ENCODE results near the gene RBM47.

RBM47 gene

DNA sequence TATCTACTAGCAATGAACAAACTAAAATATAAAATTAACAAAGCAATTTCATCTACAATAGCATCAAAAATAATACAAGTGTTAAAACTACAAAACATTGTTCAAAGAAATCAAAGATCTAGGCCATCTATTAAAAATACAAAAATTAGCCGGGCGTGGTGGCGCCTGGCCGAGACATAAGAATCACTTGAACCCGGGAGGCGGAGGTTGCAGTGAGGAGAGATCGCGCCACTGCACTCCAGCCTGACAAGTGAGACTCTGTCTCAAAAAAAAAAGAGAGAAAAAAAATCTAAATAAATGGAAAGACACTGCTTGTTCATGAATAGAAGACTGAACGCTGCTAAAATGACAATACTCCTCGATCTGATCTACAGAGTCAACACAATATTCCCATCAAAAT is 139.2 kb downstream of the RBM47 start:
- Histone ChIP-seq H3K9ac (ENCODE audit: low read length) (no peak overlapping the region), H3K79me2 (ENCODE audit: low read length) (no peaks in the 10 kb centered on the region)

GRCh38 chr4:40489961-40490360 is 139.7 kb downstream of the RBM47 start:
- no peak overlapping the region for H2AFZ ChIP-seq (ENCODE audit: low read depth, low read length)

More for the DNA sequence above, 139.2 kb downstream of the RBM47 start:
- H3K36me3 ChIP-seq (replicated peaks; ENCODE audit: low read depth, low read length) = no peaks in the 10 kb centered on the region
- H2AFZ ChIP-seq (ENCODE audit: low read depth, low read length) = no peak overlapping the region
- H4K20me1 ChIP-seq (ENCODE audit: insufficient read depth, low read length) = no peaks in the 10 kb centered on the region
- no peak overlapping the region for H3K4me2 ChIP-seq (ENCODE audit: low read length)
- no peaks in the 10 kb centered on the region for H3K27me3 ChIP-seq (ENCODE audit: low read depth, low read length)
- no peaks in the 10 kb centered on the region for H3K9me3 ChIP-seq (ENCODE audit: insufficient read depth, low read length)
- no peaks in the 10 kb centered on the region for H3K4me1 ChIP-seq (ENCODE audit: low read length)
- no peak overlapping the region for H3K27ac ChIP-seq (ENCODE audit: low read length)
- H3K4me3 ChIP-seq (ENCODE audit: low read length) = no peak overlapping the region
- TF ChIP-seq EZH2phosphoT487 (IDR thresholded peaks at IDR 0.05; ENCODE audit: low read depth) = no peak
- TF ChIP-seq, protein P1, sequence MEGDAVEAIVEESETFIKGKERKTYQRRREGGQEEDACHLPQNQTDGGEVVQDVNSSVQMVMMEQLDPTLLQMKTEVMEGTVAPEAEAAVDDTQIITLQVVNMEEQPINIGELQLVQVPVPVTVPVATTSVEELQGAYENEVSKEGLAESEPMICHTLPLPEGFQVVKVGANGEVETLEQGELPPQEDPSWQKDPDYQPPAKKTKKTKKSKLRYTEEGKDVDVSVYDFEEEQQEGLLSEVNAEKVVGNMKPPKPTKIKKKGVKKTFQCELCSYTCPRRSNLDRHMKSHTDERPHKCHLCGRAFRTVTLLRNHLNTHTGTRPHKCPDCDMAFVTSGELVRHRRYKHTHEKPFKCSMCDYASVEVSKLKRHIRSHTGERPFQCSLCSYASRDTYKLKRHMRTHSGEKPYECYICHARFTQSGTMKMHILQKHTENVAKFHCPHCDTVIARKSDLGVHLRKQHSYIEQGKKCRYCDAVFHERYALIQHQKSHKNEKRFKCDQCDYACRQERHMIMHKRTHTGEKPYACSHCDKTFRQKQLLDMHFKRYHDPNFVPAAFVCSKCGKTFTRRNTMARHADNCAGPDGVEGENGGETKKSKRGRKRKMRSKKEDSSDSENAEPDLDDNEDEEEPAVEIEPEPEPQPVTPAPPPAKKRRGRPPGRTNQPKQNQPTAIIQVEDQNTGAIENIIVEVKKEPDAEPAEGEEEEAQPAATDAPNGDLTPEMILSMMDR (IDR thresholded peaks at IDR 0.05; ENCODE audit: low read depth, low read length) = no peak

DNA sequence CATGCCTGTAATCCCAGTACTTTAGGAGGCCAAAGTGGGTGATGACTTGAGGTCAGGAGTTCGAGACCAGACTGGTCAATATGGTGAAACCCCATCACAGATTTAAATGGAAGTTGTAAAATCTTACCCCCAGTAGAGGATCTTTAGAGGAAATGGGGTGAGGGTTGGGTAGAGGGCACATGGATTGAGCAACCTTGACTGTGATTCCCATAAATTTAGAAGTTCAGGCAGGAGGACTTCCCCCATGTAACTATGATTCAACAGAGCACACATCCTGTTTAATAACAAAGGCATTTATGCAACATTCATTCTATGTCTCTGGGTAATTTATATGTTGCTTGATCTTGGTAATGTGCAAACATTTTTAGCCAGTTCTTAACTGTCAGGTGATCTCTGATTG is 143.1 kb downstream of the RBM47 start:
- Histone ChIP-seq H2AFZ (ENCODE audit: low read depth, low read length) (no peak overlapping the region), H3K9me3 (ENCODE audit: insufficient read depth, low read length) (no peaks in the 10 kb centered on the region), H4K20me1 (ENCODE audit: insufficient read depth, low read length) (no peaks in the 10 kb centered on the region), H3K4me2 (ENCODE audit: low read length) (no peak overlapping the region), H3K27ac (ENCODE audit: low read length) (no peak overlapping the region), H3K9ac (ENCODE audit: low read length) (no peak overlapping the region), H3K27me3 (ENCODE audit: low read depth, low read length) (no peaks in the 10 kb centered on the region), H3K4me1 (ENCODE audit: low read length) (no peaks in the 10 kb centered on the region), H3K79me2 (ENCODE audit: low read length) (no peaks in the 10 kb centered on the region), H3K36me3 (replicated peaks; ENCODE audit: low read depth, low read length) (no peaks in the 10 kb centered on the region), H3K4me3 (ENCODE audit: low read length) (no peak overlapping the region)
- TF ChIP-seq, protein P1 (IDR thresholded peaks at IDR 0.05; ENCODE audit: low read depth, low read length) = no peak
- no peak for TF ChIP-seq EZH2phosphoT487 (IDR thresholded peaks at IDR 0.05; ENCODE audit: low read depth)

More at GRCh38 chr4:40489961-40490360, 139.7 kb downstream of the RBM47 start:
- H3K9me3 ChIP-seq (ENCODE audit: insufficient read depth, low read length) = no peaks in the 10 kb centered on the region
- TF ChIP-seq, protein P1 (IDR thresholded peaks at IDR 0.05; ENCODE audit: low read depth, low read length) = no peak
- no peak for TF ChIP-seq EZH2phosphoT487 (IDR thresholded peaks at IDR 0.05; ENCODE audit: low read depth)
- H3K4me2 ChIP-seq (ENCODE audit: low read length) = no peak overlapping the region
- no peaks in the 10 kb centered on the region for H3K36me3 ChIP-seq (replicated peaks; ENCODE audit: low read depth, low read length)
- no peak overlapping the region for H3K4me3 ChIP-seq (ENCODE audit: low read length)
- no peak overlapping the region for H3K9ac ChIP-seq (ENCODE audit: low read length)
- H3K79me2 ChIP-seq (ENCODE audit: low read length) = no peaks in the 10 kb centered on the region
- no peaks in the 10 kb centered on the region for H3K4me1 ChIP-seq (ENCODE audit: low read length)
- H3K27ac ChIP-seq (ENCODE audit: low read length) = no peak overlapping the region
- H4K20me1 ChIP-seq (ENCODE audit: insufficient read depth, low read length) = no peaks in the 10 kb centered on the region
- no peaks in the 10 kb centered on the region for H3K27me3 ChIP-seq (ENCODE audit: low read depth, low read length)

DNA sequence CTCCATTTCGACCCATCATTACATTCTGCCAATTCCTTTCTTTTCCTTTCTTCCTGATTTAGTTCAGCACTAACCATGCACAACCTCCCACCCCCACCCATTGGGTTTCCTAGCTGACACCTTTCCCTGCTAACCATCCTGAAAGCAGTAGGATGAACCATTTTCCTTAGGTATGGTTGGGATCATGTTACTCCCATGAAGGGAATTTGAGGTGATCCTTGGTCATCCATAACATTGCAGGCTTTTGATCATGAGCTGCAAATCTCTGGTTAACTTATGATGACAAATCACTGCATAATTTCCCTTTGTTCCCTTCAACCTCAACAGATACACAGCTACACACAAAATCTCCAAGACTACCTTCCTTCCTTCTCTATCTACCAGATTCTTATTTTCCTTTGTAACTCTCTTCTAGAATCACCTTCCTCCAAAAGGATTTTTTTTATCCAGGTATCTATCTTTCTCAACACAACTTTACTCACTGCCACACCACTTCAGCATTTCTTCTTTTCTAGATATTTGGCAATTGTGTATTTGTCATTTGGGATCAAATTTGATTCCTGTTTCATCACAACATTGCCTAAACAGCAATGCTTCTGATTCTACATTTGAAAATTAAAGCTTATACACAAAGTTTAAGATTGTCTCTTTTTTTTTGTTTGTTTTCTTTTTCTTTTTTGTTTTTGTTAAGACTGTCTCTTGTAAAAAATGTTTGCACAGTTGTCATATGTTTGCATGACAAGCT is 145.1 kb downstream of the RBM47 start:
- no peak overlapping the region for H3K4me3 ChIP-seq (ENCODE audit: low read length)
- no peak overlapping the region for H3K4me2 ChIP-seq (ENCODE audit: low read length)
- no peaks in the 10 kb centered on the region for H3K36me3 ChIP-seq (replicated peaks; ENCODE audit: low read depth, low read length)
- no peaks in the 10 kb centered on the region for H3K27me3 ChIP-seq (ENCODE audit: low read depth, low read length)
- peaks cover 4% of the 10 kb centered on the region; the same call in 1 of the 2 replicates for H3K4me1 ChIP-seq (ENCODE audit: low read length)
- H4K20me1 ChIP-seq (ENCODE audit: insufficient read depth, low read length) = no peaks in the 10 kb centered on the region
- no peak overlapping the region for H3K9ac ChIP-seq (ENCODE audit: low read length)
- TF ChIP-seq, protein P1 (IDR thresholded peaks at IDR 0.05; ENCODE audit: low read depth, low read length) = no peak
- TF ChIP-seq EZH2phosphoT487 (IDR thresholded peaks at IDR 0.05; ENCODE audit: low read depth) = no peak
- no peak overlapping the region for H2AFZ ChIP-seq (ENCODE audit: low read depth, low read length)
- H3K27ac ChIP-seq (ENCODE audit: low read length) = no peak overlapping the region
- H3K9me3 ChIP-seq (ENCODE audit: insufficient read depth, low read length) = no peaks in the 10 kb centered on the region
- no peaks in the 10 kb centered on the region for H3K79me2 ChIP-seq (ENCODE audit: low read length)
